ENCODE data around the gene AGPAT1.

The AGPAT1 gene

GRCh38 chr6:32167761-32168262 is 8.1 kb downstream of the AGPAT1 start:
- no peak for DNase-seq

- DNase-seq = no peak
These were observed 8.6 kb downstream of the AGPAT1 start for GRCh38 chr6:32167154-32167760.

GRCh38 chr6:32166411-32167061 is 9.3 kb downstream of the AGPAT1 start:
- no peak for DNase-seq

- DNase-seq = no peak
These were observed 11.6 kb downstream of the AGPAT1 start, which contains the start of gene EGFL8 for GRCh38 chr6:32164295-32164694. TSS of gene EGFL8 (plus strand) at chr6:32164595. CDS start at chr6:32166166, 1,571 bp downstream.

GRCh38 chr6:32163559-32164258 is 12.2 kb downstream of the AGPAT1 start:
- no peak for DNase-seq

- DNase-seq = no peak
These were observed 17.8 kb downstream of the AGPAT1 start for GRCh38 chr6:32158052-32158451.

GRCh38 chr6:32156891-32157290 is 19.0 kb downstream of the AGPAT1 start:
- DNase-seq = no peak

- peak; percentile 62 for DNase-seq
These were observed 21.2 kb downstream of the AGPAT1 start for GRCh38 chr6:32154514-32155161.

GRCh38 chr6:32153564-32154513 is 22.0 kb downstream of the AGPAT1 start, which contains the start of gene PPT2:
TSS of gene PPT2 (plus strand) at chr6:32154141. CDS start at chr6:32154595, 454 bp downstream.
- DNase-seq = peak; percentile 82

- DNase-seq = no peak
These were observed 22.9 kb downstream of the AGPAT1 start for GRCh38 chr6:32152769-32153563.

GRCh38 chr6:32151863-32152768 is 23.8 kb downstream of the AGPAT1 start, which contains the start of gene PRRT1:
TSS of gene PRRT1 (minus strand) at chr6:32151939. CDS start at chr6:32151827, 112 bp downstream.
- DNase-seq = no peak

- no peak for DNase-seq
These were observed 24.6 kb downstream of the AGPAT1 start for GRCh38 chr6:32151181-32151862.

- DNase-seq = no peak
These were observed 25.7 kb downstream of the AGPAT1 start for GRCh38 chr6:32149932-32150870.

- DNase-seq = no peak
These were observed 26.7 kb downstream of the AGPAT1 start for GRCh38 chr6:32149092-32149755.

GRCh38 chr6:32148289-32149091 is 27.4 kb downstream of the AGPAT1 start:
- peak; percentile 84 for DNase-seq

- DNase-seq = no peak
These were observed 28.3 kb downstream of the AGPAT1 start for GRCh38 chr6:32147401-32148132.
